NCI-H510A treated with DMSO at 0.1 percent for 48 hours (cell line): Measurements from ENCODE around the gene TECPR2.
A peak's percentile ranks its signal among the peaks of the same experiment; 100 is the strongest.

Source experiments
- DNase-seq: peaks from one replicate; lab custom pipeline; 2025; lab: John Stamatoyannopoulos, UW

TECPR2 gene

GRCh38 chr14:102375119-102375518 is 12.4 kb downstream of the TECPR2 start:
- no peak for DNase-seq

DNA sequence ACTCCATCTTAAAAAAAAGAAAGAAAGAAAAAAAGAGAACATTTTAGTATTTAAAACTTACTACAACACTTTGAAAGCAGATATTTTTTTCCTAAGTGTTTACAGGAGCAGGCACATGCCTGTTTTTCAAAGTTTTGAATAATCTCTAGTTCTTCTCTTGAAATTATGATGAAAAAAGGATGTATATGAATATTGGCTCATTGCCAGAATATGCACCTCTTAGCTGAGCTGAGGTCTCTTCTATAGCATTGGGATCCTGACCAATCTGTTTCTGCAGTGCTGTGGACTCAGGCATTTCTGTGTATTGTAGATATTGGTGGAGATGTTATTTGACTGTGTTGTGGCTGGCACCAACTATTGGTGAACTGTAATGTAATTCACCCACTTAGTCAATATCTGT is 15.0 kb downstream of the TECPR2 start:
- DNase-seq: no peak

GRCh38 chr14:102378830-102379229 is 16.1 kb downstream of the TECPR2 start:
- no peak for DNase-seq

DNA sequence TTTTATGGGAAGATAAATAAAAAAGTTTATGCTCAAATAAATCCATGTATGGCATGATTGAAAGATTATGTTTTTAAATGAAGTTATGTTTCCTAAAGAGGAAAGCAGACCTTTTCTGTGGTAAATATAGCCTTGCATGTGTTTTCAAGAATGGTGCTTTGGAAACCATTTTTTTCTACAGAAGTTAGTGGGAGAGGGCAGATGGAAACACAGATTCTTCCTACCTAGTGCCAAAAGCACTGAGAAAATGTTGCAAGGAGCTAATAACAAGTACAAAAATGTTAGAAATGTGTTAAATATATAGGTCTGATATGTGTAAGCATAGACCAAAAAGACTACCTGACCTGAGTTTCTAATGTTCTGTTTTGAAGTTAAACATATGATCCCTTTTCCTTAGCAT is 24.3 kb downstream of the TECPR2 start:
- DNase-seq: no peak

GRCh38 chr14:102389246-102389645 is 26.5 kb downstream of the TECPR2 start:
- no peak for DNase-seq

DNA sequence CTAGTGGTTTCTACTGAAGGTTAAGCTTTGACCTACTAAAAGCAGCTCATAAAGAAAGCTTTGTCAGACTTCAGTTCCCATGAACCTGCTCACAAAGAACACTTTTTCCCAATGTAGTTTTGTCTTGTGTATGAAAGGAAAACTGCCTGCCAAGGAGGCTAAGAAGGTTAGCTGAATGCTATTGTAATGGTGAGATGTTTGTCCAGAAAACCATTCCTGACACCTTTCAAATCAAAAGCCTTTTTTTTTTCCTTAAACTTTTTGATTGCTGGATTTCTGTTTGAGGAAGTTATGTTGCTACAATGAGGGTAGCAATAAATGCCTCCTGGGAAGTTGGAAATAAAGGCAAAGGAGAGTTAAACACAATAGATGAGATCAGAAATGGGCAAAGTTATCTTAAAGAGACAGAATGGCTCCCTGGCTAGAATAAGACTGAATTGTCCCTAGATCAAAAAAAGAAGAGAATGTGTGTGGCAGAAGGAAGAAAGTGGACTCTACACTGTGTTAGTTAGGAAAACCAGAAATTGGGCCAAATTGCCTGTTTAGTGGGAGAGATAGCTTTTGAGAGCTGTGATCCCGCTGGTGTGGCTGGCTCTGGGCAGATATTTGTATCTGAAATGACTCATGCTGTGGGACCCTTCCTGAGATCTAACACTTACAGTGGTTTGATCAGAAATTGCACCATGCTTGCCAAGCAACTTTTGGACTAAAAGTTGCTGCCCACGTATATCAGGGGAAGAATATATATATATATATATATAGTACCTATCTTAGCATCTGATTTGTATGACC is 27.5 kb downstream of the TECPR2 start:
- DNase-seq: no peak

DNA sequence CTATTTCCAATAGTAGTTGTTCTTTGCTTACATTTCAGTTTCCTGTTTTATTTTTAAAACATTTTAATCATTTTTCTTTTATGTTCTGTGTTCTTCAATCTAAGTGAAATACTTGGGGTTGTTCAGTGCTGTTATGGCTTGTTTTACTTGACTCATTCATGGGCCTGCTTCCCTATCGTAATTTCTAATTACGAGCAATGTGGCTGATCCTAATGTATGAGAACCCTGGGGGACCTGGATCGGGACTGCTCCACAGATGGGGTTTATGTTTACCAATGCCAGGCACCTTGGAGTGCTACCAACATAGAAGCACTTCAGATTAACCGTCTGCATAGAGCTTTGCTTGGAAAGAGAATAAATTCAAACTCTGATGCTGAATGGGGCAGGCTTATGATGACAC is 29.8 kb downstream of the TECPR2 start:
- DNase-seq: no peak

DNA sequence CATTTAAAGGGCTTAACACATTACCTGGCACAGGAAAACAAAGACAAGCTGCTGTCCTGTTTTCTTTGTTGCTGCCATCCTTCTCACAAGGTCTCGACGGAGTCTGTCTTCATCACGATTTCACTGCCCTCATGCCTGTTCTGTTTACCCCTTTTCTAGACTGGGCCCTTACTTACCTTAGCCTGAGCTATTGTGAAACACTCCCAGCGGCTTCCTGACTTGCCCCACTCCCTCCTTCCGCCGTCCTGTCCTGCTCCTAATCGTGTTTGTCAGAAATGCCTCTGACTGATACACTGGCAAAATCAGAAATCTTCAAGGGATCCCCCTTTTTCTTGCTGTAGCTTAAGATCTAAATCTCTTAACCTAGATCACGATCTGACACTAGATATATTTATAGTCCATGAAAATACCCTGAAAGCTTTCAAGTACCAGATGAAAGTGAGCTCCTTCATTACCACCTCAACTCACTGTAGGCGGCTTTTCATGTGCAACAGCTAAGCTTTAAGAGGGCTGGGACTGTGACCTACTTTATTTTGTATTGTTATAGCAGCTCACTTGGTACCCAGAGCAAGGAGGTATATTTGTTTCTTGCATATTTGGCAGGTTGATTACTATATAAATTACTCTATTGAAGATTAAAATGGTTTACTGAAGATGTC is 32.1 kb downstream of the TECPR2 start:
- DNase-seq: no peak

GRCh38 chr14:102396521-102396920 is 33.8 kb downstream of the TECPR2 start:
- no peak for DNase-seq

GRCh38 chr14:102403028-102403427 is 40.3 kb downstream of the TECPR2 start:
- DNase-seq: no peak

GRCh38 chr14:102407258-102407657 is 44.5 kb downstream of the TECPR2 start:
- no peak for DNase-seq

DNA sequence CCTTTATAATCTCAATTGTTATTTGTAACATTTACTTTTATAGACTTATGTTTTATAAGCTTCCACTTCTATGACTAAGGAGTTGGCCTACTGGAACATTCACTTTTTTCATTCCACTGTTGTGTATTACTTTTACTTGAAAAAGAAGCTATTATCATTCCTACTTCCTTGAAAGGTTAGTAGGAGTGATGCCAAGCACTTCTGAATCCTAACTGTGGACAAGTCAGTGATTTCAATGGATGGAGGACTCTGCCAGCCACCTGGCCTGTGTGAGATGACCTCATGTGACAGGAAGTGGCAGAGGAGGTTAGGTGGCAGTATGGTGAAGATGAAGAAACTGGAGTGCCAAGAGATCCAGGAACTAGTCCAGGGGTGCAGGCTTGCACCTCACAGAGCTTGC is 46.0 kb downstream of the TECPR2 start:
- peak; percentile 20 for DNase-seq

DNA sequence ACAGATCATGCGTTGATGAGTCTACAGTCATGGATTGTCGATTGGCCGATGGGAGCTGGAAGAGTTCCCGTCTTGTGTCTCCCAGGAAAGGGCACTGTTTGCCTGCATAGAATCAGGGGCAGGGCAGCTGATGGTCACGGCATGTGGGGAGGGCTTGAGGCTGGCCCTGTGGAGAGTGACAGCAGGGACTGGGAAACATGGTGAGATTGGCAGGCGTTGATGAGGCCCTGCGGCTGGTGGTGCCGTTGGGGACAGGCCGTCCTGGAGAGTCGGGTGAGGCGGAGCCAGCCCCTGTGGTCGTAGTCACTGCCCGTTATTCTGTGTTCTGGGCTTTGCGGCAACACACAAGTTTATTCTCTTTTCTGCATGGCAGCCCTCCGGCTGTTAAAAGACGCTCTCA is 52.9 kb downstream of the TECPR2 start:
- no peak for DNase-seq

DNA sequence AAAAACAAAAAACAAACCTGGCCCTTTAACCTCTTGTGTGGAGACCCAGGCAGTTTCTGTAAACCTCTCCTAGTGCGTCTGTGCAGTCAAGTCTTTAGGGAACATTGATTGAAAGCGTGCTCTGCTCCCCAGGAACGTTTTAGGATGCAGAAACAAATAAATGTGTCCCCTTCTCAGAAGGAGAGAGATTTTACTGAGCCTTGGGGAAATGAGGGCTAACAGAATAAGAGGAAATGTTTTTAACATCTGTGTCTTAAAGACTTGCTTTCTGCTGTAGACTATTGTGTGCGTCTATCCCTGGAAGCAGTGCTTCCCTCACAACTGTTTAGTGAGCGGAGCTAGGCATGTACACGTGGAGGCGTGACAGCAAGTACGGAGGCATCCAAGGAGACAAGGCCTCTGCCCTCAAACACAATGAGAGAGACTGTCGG is 54.3 kb downstream of the TECPR2 start:
- no peak for DNase-seq

- DNase-seq: no peak
These were observed 54.9 kb downstream of the TECPR2 start for GRCh38 chr14:102417646-102418045.

DNA sequence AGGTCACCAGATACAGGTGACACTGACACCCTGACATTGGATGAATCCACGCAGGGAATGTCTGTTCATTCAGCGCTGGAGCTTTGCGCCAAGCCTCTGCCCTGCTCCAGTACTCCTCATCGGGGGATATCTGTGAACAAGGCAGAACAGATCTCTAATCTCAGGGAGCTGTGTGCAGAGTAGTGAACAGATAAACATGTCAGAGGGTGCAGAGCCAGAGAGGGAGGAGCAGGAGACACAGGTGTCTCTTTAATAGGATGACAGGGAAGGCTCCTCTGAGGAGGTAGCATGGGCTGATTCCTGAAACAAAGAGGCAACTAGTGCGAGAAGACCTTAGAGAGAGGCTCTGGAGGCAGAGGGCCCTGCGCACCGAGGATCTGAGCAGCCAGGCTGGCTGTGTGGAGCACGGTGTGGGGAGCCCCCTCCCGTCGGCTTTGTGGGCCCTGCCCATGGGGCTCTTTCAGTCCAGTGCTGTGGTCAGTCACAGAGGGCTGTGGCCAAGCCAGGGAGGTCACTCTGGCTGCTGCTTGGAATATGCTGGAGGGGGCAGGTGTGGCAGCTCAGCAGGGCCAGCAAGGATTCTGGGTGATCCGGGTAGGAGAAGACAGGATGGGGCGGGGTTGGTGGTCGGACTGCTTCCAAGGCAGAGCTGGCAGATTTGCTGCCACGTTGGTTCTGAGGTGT is 55.6 kb downstream of the TECPR2 start:
- no peak for DNase-seq

DNA sequence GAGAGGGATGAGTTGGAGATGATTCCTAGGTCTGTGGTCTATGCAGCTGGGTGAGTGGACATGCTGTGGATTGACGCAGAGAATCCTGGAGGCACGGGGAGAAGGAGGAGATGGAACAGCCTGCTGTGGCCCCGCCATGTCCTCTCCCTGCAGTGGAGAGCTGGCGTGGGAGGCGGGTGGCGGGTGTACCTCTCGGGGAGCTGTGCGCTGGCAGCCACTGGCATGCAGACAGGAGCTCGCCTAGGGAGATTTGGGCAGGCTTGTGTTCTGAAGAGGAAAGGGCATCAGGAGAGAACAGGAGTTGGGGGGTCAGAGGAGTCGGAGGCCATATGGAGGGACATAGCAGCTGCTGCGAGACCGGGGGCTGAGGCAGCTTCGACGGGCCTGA is 56.1 kb downstream of the TECPR2 start:
- no peak for DNase-seq

GRCh38 chr14:102419276-102419675 is 56.5 kb downstream of the TECPR2 start:
- DNase-seq: no peak

DNA sequence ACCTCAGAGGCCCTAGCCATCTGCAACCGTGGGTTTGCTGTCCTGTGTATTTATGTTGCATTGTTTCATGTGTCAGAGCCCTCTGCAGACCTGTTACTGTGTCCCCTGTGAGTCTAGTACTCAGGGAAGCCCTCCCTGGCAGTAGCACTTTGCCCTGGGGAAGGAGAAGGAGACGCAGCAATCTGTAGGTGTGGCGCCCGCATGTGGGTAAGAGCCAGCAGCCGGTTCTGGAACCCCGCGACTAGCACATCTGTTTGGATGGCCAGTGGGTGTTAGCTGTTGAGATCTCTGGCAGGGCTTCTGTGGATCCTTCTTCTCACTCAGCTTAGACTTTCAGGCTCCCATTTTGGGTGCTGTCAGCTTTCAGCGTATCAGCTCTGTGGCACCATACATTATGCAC is 57.0 kb downstream of the TECPR2 start:
- no peak for DNase-seq

- no peak for DNase-seq
These were observed 58.8 kb downstream of the TECPR2 start for GRCh38 chr14:102421411-102422057.

DNA sequence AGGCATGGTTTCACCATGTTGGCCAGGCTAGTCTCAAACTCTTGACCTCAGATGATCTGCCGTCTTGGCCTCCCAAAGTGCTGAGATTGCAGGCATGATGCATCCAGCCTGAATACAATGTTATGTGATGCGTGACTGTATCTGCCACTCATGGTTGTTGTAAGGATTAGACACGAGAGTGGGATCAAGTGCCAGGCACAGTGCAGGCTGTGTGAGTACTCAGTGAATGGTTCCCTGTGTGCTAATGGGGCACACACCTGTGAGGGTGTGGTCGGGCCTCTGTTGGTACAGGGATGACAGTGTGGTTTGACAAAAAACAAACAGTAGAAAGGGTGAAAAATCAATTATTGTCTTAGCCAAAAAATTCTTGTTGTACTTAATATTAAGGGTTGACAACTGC is 61.8 kb downstream of the TECPR2 start:
- no peak for DNase-seq

- DNase-seq: no peak
These were observed 62.2 kb downstream of the TECPR2 start for GRCh38 chr14:102424923-102425322.

- DNase-seq: no peak
These were observed 64.1 kb downstream of the TECPR2 start for GRCh38 chr14:102426796-102427195.
